GM12878 (cell line): ENCODE measurements around the gene RYK. TPM values are rescaled to one million over a fixed set of nuclear protein-coding genes. Genes with fewer than 3 reads are reported as not detected.

Experiments
- ATAC-seq: fragments of 200-7000 bp; cut with Tn5 transposase; 3 replicates; pipeline ENCODE4 v1.9.1; 2020; ENCODE audit warnings: mild to moderate bottlenecking, moderate library complexity
- BruUV-seq: library from RNA; stranded (reverse); fragments of 400-500 nt; replicated peaks from 2 replicates; lab custom pipeline; 2021; lab: Mats Ljungman, UMichigan
- CTCF ChIA-PET: fragments of 300-600 bp; sonication (Branson Sonifier 250); formaldehyde crosslinking; extraction: SDS; loops from one replicate; lab custom pipeline; 2021; ENCODE audit warnings: inconsistent platforms; lab: Yijun Ruan, JAX
- POLR2A ChIA-PET: fragments of 350-600 bp; formaldehyde crosslinking; extraction: SDS; loops from one replicate; lab custom pipeline; 2021; ENCODE audit warnings: inconsistent platforms; lab: Charles Lee
- RAD21 ChIA-PET: fragments of 300-600 bp; sonication (Branson Sonifier 250); formaldehyde crosslinking; loops from one replicate; lab custom pipeline; 2023; ENCODE audit warnings: antibody characterized with exemption; ENCODE audit not compliant: unreplicated experiment; lab: Charles Lee
- SMC1A ChIA-PET: fragments of 300-600 bp; sonication (Branson Sonifier 250); formaldehyde crosslinking; loops from one replicate; lab custom pipeline; 2023; ENCODE audit not compliant: unreplicated experiment, uncharacterized antibody; lab: Charles Lee
- DNase-seq: peaks from one replicate; pipeline ENCODE4 v3.0.0-alpha.2; 2011; ENCODE audit warnings: low read depth, low spot score
- FAIRE-seq: peaks from 3 replicates; lab custom pipeline; 2011; peaks lifted over from hg19 to GRCh38; lab: Jason Lieb, UNC
- H2AFZ ChIP-seq: 2 replicates; pipeline ENCODE4 v1.6.0; 2011; ENCODE audit warnings: low read depth, low read length, control low read depth; ENCODE audit not compliant: control insufficient read depth
- H3K27ac ChIP-seq: 2 replicates; pipeline ENCODE4 v1.5.1; 2011; ENCODE audit warnings: control low read depth; ENCODE audit not compliant: control insufficient read depth, insufficient read depth
- H3K27me3 ChIP-seq, 2 experiments: replicated peaks in 1 of 2; 2 replicates each; pipeline versions ENCODE4 v1.6.0 to v1.6.1; 2011; ENCODE audit warnings: low read length in 1 of 2; ENCODE audit not compliant: control insufficient read depth in 2 of 2, insufficient read depth in 2 of 2
- H3K36me3 ChIP-seq, 2 experiments: 2 replicates each; pipeline ENCODE4 v1.5.1; 2011; ENCODE audit warnings: low read length in 1 of 2; ENCODE audit not compliant: control insufficient read depth in 2 of 2, insufficient read depth in 2 of 2
- H3K4me1 ChIP-seq: 2 replicates; pipeline ENCODE4 v1.6.1; 2011; ENCODE audit warnings: mild to moderate bottlenecking, low read length, moderate library complexity, mixed read lengths; ENCODE audit not compliant: control insufficient read depth, insufficient read depth
- H3K4me2 ChIP-seq: 2 replicates; pipeline ENCODE4 v1.6.0; 2011; ENCODE audit warnings: control low read depth; ENCODE audit not compliant: control insufficient read depth, insufficient read depth
- H3K4me3 ChIP-seq: fragments of 200-600 bp; sonication (generic); 2 replicates; pipeline ENCODE4 v1.5.1; 2016
- H3K79me2 ChIP-seq: 2 replicates; pipeline ENCODE4 v1.6.0; 2011; ENCODE audit warnings: low read length; ENCODE audit not compliant: control insufficient read depth, insufficient read depth
- H3K9ac ChIP-seq: 2 replicates; pipeline ENCODE4 v1.8.0; 2011; ENCODE audit warnings: low read length, control low read depth, mixed read lengths; ENCODE audit not compliant: control insufficient read depth, insufficient read depth
- H3K9me3 ChIP-seq: replicated peaks from 3 replicates; pipeline ENCODE4 v1.5.1; 2011; ENCODE audit warnings: mild to moderate bottlenecking, low read length; ENCODE audit not compliant: control insufficient read depth, insufficient read depth
- H4K20me1 ChIP-seq: 2 replicates; pipeline ENCODE4 v1.6.0; 2011; ENCODE audit not compliant: control insufficient read depth, insufficient read depth
- CBX3 ChIP-seq: fragments of 200-600 bp; sonication (generic); IDR thresholded peaks from 2 replicates; pipeline ENCODE4 v1.6.1; 2016; ENCODE audit warnings: low read depth, borderline replicate concordance
- CEBPB ChIP-seq, 2 experiments: fragments of 150-350 bp in 1 of 2; IDR thresholded peaks; 2 replicates each; pipeline ENCODE4 v1.6.1; 2012 to 2014; ENCODE audit warnings: low read depth in 2 of 2, low read length in 2 of 2, borderline replicate concordance in 1 of 2, inconsistent platforms in 1 of 2
- DPF2 ChIP-seq: fragments of 450-650 bp; IDR thresholded peaks from 2 replicates; pipeline ENCODE4 v1.6.1; 2017; ENCODE audit warnings: mild to moderate bottlenecking
- KDM1A ChIP-seq: fragments of 200-600 bp; sonication (generic); IDR thresholded peaks from 2 replicates; pipeline ENCODE4 v1.6.1; 2016; ENCODE audit warnings: borderline replicate concordance
- MYB ChIP-seq: fragments of 150-350 bp; IDR thresholded peaks from 2 replicates; pipeline ENCODE4 v1.6.1; 2014; ENCODE audit warnings: mild to moderate bottlenecking, low read depth, low read length, borderline replicate concordance
- NFXL1 ChIP-seq: fragments of 450-650 bp; IDR thresholded peaks from 2 replicates; pipeline ENCODE4 v1.6.1; 2017; ENCODE audit warnings: antibody characterized with exemption, mild to moderate bottlenecking, borderline replicate concordance
- NFYA ChIP-seq: IDR thresholded peaks from 2 replicates; pipeline ENCODE4 v1.6.1; 2011; ENCODE audit warnings: low read depth, mild to moderate bottlenecking, low read length, improper control_type of control experiment, borderline replicate concordance
- RBBP5 ChIP-seq: fragments of 200-600 bp; sonication (generic); conservative IDR thresholded peaks from 2 replicates; pipeline ENCODE4 v1.6.1; 2016
- YBX1 ChIP-seq: fragments of 450-650 bp; IDR thresholded peaks from 2 replicates; pipeline ENCODE4 v1.6.1; 2016; ENCODE audit warnings: antibody characterized with exemption
- ZNF274 ChIP-seq: IDR thresholded peaks from one replicate; pipeline ENCODE4 v1.8.0; 2011; ENCODE audit not compliant: insufficient read length, insufficient read depth
- ZNF687 ChIP-seq: fragments of 450-650 bp; IDR thresholded peaks from 2 replicates; pipeline ENCODE4 v1.6.1; 2017; ENCODE audit warnings: mild to moderate bottlenecking, moderate library complexity
- ZZZ3 ChIP-seq: IDR thresholded peaks from 2 replicates; pipeline ENCODE4 v1.6.1; 2011; ENCODE audit warnings: low read depth; ENCODE audit not compliant: control insufficient read depth, insufficient read length
- WGBS: methylation state at CpG from one replicate; pipeline ENCODE4 v1.1.6; 2016; ENCODE audit warnings: low lambda C conversion rate; ENCODE audit not compliant: insufficient replicate concordance, insufficient coverage; ENCODE audit errors: missing lambda C conversion rate; 5-methylcytosine and 5-hydroxymethylcytosine counted together
- in situ Hi-C: fragments of 300-500 bp; cut with MboI; formaldehyde crosslinking; loops from 9 replicates; pipeline ENCODE4 v1.14.3; 2018; ENCODE audit warnings: mixed read lengths
- intact Hi-C: fragments of 100-400 bp; cut with micrococcal nuclease; formaldehyde crosslinking; loops from one replicate; pipeline ENCODE4 v1.14.2; 2022; ENCODE audit not compliant: unreplicated experiment
- polyA plus RNA-seq, 11 experiments: library from polyadenylated mRNA; depleted of rRNA in 4 of 11; unstranded in 6 of 11; stranded (reverse) in 5 of 11; fragments of >200 nt; fragmentation: Nextera tagmentation in 4 of 11; fragmentation: Illumina TruSeq in 1 of 11; extraction: Ambion mirVana in 4 of 11; extraction: Trizol in 1 of 11; gene quantifications; 1 replicate in 1 of 11; 2 replicates in 10 of 11; pipeline versions ENCODE4 v1.2.1 to v1.2.3, GENCODE V29; 2011 to 2016; ENCODE audit warnings: inconsistent platforms in 2 of 11, missing spikeins in 2 of 11, low read depth in 1 of 11
- total RNA-seq, 4 experiments: library from RNA; depleted of rRNA in 3 of 4; stranded (reverse); fragments of >200 nt in 3 of 4; fragmentation: Illumina TruSeq in 1 of 4; extraction: Trizol in 1 of 4; gene quantifications; 2 replicates each; pipeline versions ENCODE4 v1.2.1 to v1.2.3, GENCODE V29; 2013 to 2021
- TF ChIP-seq, protein P1 (sequence below): fragments of 450-650 bp; IDR thresholded peaks from 2 replicates; pipeline ENCODE4 v1.6.1; 2018; ENCODE audit warnings: borderline replicate concordance, mild to moderate bottlenecking; ENCODE audit not compliant: partially characterized antibody

The RYK gene
- total and polyA plus RNA-seq, 10 of the 15 experiments (the other 5 are each of a cell fraction or from before 2014, with no cell fraction given): 2.0 to 25.1 (median 11.1) TPM

GRCh38 chr3:134144694-134145093 lies 106.0 kb downstream of the RYK start:
- in situ Hi-C loops (no loop called here), intact Hi-C loops (no loop called here)
- no peaks in the 10 kb centered on the region for H3K36me3 ChIP-seq
- SMC1A ChIA-PET: no interaction called here
- no peak overlapping the region for H3K4me3 ChIP-seq
- H3K27ac ChIP-seq: no peak overlapping the region
- TF ChIP-seq MYB: no peak
- TF ChIP-seq, protein P1, sequence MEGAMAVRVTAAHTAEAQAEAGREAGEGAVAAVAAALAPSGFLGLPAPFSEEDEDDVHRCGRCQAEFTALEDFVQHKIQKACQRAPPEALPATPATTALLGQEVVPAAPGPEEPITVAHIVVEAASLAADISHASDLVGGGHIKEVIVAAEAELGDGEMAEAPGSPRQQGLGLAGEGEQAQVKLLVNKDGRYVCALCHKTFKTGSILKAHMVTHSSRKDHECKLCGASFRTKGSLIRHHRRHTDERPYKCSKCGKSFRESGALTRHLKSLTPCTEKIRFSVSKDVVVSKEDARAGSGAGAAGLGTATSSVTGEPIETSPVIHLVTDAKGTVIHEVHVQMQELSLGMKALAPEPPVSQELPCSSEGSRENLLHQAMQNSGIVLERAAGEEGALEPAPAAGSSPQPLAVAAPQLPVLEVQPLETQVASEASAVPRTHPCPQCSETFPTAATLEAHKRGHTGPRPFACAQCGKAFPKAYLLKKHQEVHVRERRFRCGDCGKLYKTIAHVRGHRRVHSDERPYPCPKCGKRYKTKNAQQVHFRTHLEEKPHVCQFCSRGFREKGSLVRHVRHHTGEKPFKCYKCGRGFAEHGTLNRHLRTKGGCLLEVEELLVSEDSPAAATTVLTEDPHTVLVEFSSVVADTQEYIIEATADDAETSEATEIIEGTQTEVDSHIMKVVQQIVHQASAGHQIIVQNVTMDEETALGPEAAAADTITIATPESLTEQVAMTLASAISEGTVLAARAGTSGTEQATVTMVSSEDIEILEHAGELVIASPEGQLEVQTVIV: no peak
- no peak for TF ChIP-seq CBX3
- no peak for TF ChIP-seq NFYA
- TF ChIP-seq ZNF274: no peak
- TF ChIP-seq YBX1: no peak
- no peak for TF ChIP-seq ZNF687
- TF ChIP-seq RBBP5: no peak
- no peak for TF ChIP-seq KDM1A
- TF ChIP-seq ZZZ3: no peak
- TF ChIP-seq DPF2: no peak
- TF ChIP-seq CEBPB (IDR thresholded peaks at IDR 0.05; ENCODE audit: borderline replicate concordance in 1 of 2, low read depth in 2 of 2, low read length in 2 of 2): no peak
- no peak for TF ChIP-seq NFXL1
- H3K4me2 ChIP-seq: no peak overlapping the region
- POLR2A ChIA-PET: no interaction called here
- no peaks in the 10 kb centered on the region for H3K27me3 ChIP-seq
- H4K20me1 ChIP-seq: no peaks in the 10 kb centered on the region
- no peak overlapping the region for H3K9ac ChIP-seq
- RAD21 ChIA-PET: no interaction called here
- H3K79me2 ChIP-seq: no peaks in the 10 kb centered on the region
- DNase-seq (no peak), FAIRE-seq (no peak), ATAC-seq (no peak)
- no peak overlapping the region for H2AFZ ChIP-seq
- 59% methylated on average over 3 of the region's 3 CpGs for WGBS
- no peaks in the 10 kb centered on the region; the same call in 1 of the 2 replicates for H3K4me1 ChIP-seq
- CTCF ChIA-PET: interaction anchor here (0.6 kb wide), 1 partner anchor 197 kb away, joined by 4 read pairs; no protein-coding TSS in a partner anchor
- H3K9me3 ChIP-seq: no peaks in the 10 kb centered on the region; the same call in 2 of the 3 replicates
- no TSS peak for BruUV-seq
